Fibroblast of lung (primary cell): ENCODE measurements around the gene CPNE4.

Experiments used
- EZH2 ChIP-seq: IDR thresholded peaks from 2 replicates; pipeline ENCODE4 v1.5.1; 2012; ENCODE audit warnings: low read length, control low read depth, mild to moderate bottlenecking; ENCODE audit errors: missing control alignments
- TF ChIP-seq, protein P1 (sequence below), 2 donors: IDR thresholded peaks in 1 of 2; conservative IDR thresholded peaks in 1 of 2; 1 replicate in 1 of 2; 2 replicates in 1 of 2; pipeline ENCODE4 v1.5.1; 2011 to 2012; ENCODE audit warnings: low read length in 2 of 2, control low read depth in 1 of 2, inconsistent platforms in 1 of 2, low read depth in 1 of 2, mild to moderate bottlenecking in 1 of 2

DNA sequence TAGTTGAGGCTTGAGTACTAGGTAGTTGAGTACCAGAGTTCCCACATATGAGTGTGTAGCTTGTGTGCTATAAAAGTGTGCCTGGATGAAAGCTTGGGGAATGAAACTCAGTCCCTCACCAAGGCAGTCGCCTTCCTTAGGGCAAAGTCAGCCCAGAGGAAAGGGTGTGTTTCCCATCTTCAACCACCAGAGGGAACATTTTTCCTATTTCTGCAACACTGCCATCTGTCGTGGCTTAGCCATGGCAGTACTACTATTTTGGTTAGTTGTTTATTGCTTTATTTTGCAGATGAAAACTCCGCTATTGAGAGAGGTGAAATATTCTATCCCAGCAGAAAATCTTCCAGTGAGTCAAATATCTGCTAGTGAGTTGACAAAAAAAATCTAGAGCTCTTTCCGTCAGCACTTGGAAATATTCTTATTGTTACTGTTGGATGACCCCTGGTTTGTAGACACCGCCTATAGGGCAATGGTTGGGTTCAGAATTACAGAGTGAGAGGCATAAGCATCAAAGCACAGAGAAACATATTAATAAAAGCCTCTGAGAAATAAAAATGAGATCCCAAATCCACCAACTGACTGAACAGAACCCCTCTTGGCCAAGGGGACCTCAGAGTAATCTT is 239.9 kb downstream of the CPNE4 start:
- no peak for TF ChIP-seq EZH2
- TF ChIP-seq, protein P1, sequence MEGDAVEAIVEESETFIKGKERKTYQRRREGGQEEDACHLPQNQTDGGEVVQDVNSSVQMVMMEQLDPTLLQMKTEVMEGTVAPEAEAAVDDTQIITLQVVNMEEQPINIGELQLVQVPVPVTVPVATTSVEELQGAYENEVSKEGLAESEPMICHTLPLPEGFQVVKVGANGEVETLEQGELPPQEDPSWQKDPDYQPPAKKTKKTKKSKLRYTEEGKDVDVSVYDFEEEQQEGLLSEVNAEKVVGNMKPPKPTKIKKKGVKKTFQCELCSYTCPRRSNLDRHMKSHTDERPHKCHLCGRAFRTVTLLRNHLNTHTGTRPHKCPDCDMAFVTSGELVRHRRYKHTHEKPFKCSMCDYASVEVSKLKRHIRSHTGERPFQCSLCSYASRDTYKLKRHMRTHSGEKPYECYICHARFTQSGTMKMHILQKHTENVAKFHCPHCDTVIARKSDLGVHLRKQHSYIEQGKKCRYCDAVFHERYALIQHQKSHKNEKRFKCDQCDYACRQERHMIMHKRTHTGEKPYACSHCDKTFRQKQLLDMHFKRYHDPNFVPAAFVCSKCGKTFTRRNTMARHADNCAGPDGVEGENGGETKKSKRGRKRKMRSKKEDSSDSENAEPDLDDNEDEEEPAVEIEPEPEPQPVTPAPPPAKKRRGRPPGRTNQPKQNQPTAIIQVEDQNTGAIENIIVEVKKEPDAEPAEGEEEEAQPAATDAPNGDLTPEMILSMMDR (conservative IDR thresholded peaks at IDR 0.05 in 1 of 2, IDR thresholded peaks at IDR 0.05 in 1 of 2; ENCODE audit: low read depth in 1 of 2, low read length in 2 of 2) = peak; percentile 88 to 89
